Astrocyte (in vitro differentiated cells and primary cell): ENCODE data around the gene EGFL7. TPM values are rescaled to one million over a fixed set of nuclear protein-coding genes. Genes with fewer than 3 reads are reported as not detected.

Experiments used
- DNase-seq: peaks from one replicate; pipeline ENCODE4 v3.0.0-alpha.2; 2010; ENCODE audit warnings: low read depth
- FAIRE-seq: peaks from 2 replicates; lab custom pipeline; 2011; peaks lifted over from hg19 to GRCh38; lab: Jason Lieb, UNC
- H2AFZ ChIP-seq: 2 replicates; pipeline ENCODE4 v1.6.0; 2012; ENCODE audit warnings: low read depth, low read length, inconsistent platforms
- H3K27ac ChIP-seq: 2 replicates; pipeline ENCODE4 v1.5.1; 2011; ENCODE audit warnings: low read depth, low read length, inconsistent platforms
- H3K27me3 ChIP-seq: 2 replicates; pipeline ENCODE4 v1.6.0; 2011; ENCODE audit warnings: low read length, inconsistent platforms; ENCODE audit not compliant: insufficient read depth
- H3K36me3 ChIP-seq: 2 replicates; pipeline ENCODE4 v1.5.1; 2011; ENCODE audit warnings: low read length, inconsistent platforms; ENCODE audit not compliant: insufficient read depth
- H3K4me1 ChIP-seq: 2 replicates; pipeline ENCODE4 v1.5.1; 2011; ENCODE audit warnings: low read length, inconsistent platforms; ENCODE audit not compliant: insufficient read depth
- H3K4me2 ChIP-seq: 2 replicates; pipeline ENCODE4 v1.6.0; 2012; ENCODE audit warnings: low read length, inconsistent platforms
- H3K4me3 ChIP-seq: 2 replicates; pipeline ENCODE4 v1.5.1; 2011; ENCODE audit warnings: low read depth, mild to moderate bottlenecking, low read length, inconsistent platforms; ENCODE audit not compliant: insufficient read depth
- H3K79me2 ChIP-seq: 2 replicates; pipeline ENCODE4 v1.6.0; 2012; ENCODE audit warnings: mild to moderate bottlenecking, low read length, inconsistent platforms; ENCODE audit not compliant: insufficient read depth
- H3K9ac ChIP-seq: 2 replicates; pipeline ENCODE4 v1.6.0; 2012; ENCODE audit warnings: mild to moderate bottlenecking, low read length, inconsistent platforms
- H3K9me3 ChIP-seq: 2 replicates; pipeline ENCODE4 v1.5.1; 2012; ENCODE audit warnings: low read depth, mild to moderate bottlenecking, low read length, inconsistent platforms; ENCODE audit not compliant: insufficient read depth
- H4K20me1 ChIP-seq: 2 replicates; pipeline ENCODE4 v1.6.0; 2012; ENCODE audit warnings: low read length, inconsistent platforms; ENCODE audit not compliant: insufficient read depth
- H3K27ac Mint-ChIP-seq: one replicate; pipeline ENCODE4 v1.8.0; 2021; ENCODE audit warnings: mild to moderate bottlenecking, mixed read lengths; ENCODE audit not compliant: unreplicated experiment
- H3K27me3 Mint-ChIP-seq: one replicate; pipeline ENCODE4 v1.8.0; 2021; ENCODE audit warnings: low read depth, mixed read lengths; ENCODE audit not compliant: unreplicated experiment
- H3K36me3 Mint-ChIP-seq: one replicate; pipeline ENCODE4 v1.8.0; 2021; ENCODE audit warnings: low read depth, mixed read lengths; ENCODE audit not compliant: unreplicated experiment
- H3K4me1 Mint-ChIP-seq: one replicate; pipeline ENCODE4 v1.8.0; 2021; ENCODE audit warnings: low read depth, mixed read lengths; ENCODE audit not compliant: unreplicated experiment
- H3K4me3 Mint-ChIP-seq: one replicate; pipeline ENCODE4 v1.8.0; 2021; ENCODE audit warnings: mild to moderate bottlenecking, moderate library complexity, mixed read lengths; ENCODE audit not compliant: unreplicated experiment
- H3K9me3 Mint-ChIP-seq: one replicate; pipeline ENCODE4 v1.8.0; 2021; ENCODE audit warnings: mild to moderate bottlenecking, mixed read lengths; ENCODE audit not compliant: unreplicated experiment
- CTCF ChIP-seq: IDR thresholded peaks from 2 replicates; pipeline ENCODE4 v1.5.1; 2011; ENCODE audit warnings: low read depth, mild to moderate bottlenecking, inconsistent platforms, low read length, moderate library complexity; ENCODE audit not compliant: insufficient read depth
- EZH2 ChIP-seq: IDR thresholded peaks from 2 replicates; pipeline ENCODE4 v1.6.1; 2012; ENCODE audit warnings: mild to moderate bottlenecking, low read length, inconsistent platforms; ENCODE audit not compliant: insufficient read depth
- total RNA-seq: library from RNA; stranded (reverse); gene quantifications from 2 replicates; pipeline ENCODE4 v1.2.1, GENCODE V29; 2021

Gene EGFL7
- total RNA-seq, 1 donor from 2014 or later: 12.3 TPM

- no peaks in the 10 kb centered on the region for H3K36me3 Mint-ChIP-seq
- peaks cover 16% of the 10 kb centered on the region for H3K27me3 Mint-ChIP-seq
- Histone ChIP-seq H3K9me3 (no peaks in the 10 kb centered on the region), H3K36me3 (no peaks in the 10 kb centered on the region), H3K27ac (no peak within 1 kb of the TSS), H3K4me1 (peaks cover 7% of the 10 kb centered on the region), H3K27me3 (no peaks in the 10 kb centered on the region), H3K9ac (peak within 1 kb of the TSS; percentile 76), H3K4me2 (peak within 1 kb of the TSS; percentile 95), H3K4me3 (peak within 1 kb of the TSS; percentile 65), H3K79me2 (peaks cover 17% of the 10 kb centered on the region), H2AFZ (peak within 1 kb of the TSS; percentile 86), H4K20me1 (peaks cover 32% of the 10 kb centered on the region)
- no peak for TF ChIP-seq CTCF
- no peak for TF ChIP-seq EZH2
- H3K9me3 Mint-ChIP-seq: no peaks in the 10 kb centered on the region
- DNase-seq (peak; percentile 22), FAIRE-seq (no peak)
- no peak within 1 kb of the TSS for H3K27ac Mint-ChIP-seq
- peak within 1 kb of the TSS; percentile 88 for H3K4me3 Mint-ChIP-seq
- no peaks in the 10 kb centered on the region for H3K4me1 Mint-ChIP-seq
Observed at GRCh38 chr9:136686794-136687711, 24.3 kb downstream of the EGFL7 start, which contains the start of gene AGPAT2. Gene AGPAT2 (minus strand): TSS chr9:136687457. CDS start chr9:136687357, 100 bp downstream.

- Histone ChIP-seq H3K4me2 (peak overlapping the region; percentile 44), H3K36me3 (no peaks in the 10 kb centered on the region), H3K9me3 (no peaks in the 10 kb centered on the region), H3K4me1 (peaks cover 7% of the 10 kb centered on the region), H3K27me3 (no peaks in the 10 kb centered on the region), H3K9ac (no peak overlapping the region), H3K79me2 (peaks cover 17% of the 10 kb centered on the region), H2AFZ (no peak overlapping the region), H4K20me1 (peaks cover 25% of the 10 kb centered on the region), H3K4me3 (no peak overlapping the region), H3K27ac (no peak overlapping the region)
- no peak overlapping the region for H3K27ac Mint-ChIP-seq
- peaks cover 16% of the 10 kb centered on the region for H3K27me3 Mint-ChIP-seq
- DNase-seq: no peak
- no peak for TF ChIP-seq CTCF
- H3K9me3 Mint-ChIP-seq: no peaks in the 10 kb centered on the region
- no peak for FAIRE-seq
- no peaks in the 10 kb centered on the region for H3K36me3 Mint-ChIP-seq
- no peaks in the 10 kb centered on the region for H3K4me1 Mint-ChIP-seq
- peak overlapping the region; percentile 70 for H3K4me3 Mint-ChIP-seq
Observed at GRCh38 chr9:136687721-136688223, 25.1 kb downstream of the EGFL7 start.
